ENCODE results near the gene KLHDC8B.

DNA sequence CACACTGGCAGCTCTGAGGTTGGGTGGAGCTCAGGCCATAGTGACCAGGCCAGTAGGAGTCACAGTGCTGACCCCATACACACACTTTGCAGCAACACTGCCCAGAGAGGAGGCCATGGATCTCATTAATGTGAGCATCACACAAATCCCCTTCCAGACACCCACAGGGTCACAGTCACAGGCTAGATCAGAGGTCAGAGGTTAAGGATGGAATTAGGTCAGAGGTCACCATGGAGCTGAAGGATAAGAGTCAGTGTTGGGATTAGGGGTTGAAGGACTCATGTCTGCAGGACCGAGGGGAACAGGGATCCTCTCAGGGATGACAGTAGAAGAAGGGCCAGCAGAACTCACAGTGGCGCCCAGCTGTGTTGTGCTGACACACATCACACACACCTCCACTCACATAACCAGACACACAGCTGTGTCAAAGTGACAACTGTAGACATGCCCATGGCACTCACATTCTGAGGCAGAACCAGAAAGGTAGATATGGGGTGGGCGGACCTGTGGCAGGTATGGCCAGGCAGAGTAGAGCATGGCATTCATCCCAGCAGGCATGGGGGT lies 18.0 kb upstream of the KLHDC8B start:
- TF ChIP-seq, protein P1, sequence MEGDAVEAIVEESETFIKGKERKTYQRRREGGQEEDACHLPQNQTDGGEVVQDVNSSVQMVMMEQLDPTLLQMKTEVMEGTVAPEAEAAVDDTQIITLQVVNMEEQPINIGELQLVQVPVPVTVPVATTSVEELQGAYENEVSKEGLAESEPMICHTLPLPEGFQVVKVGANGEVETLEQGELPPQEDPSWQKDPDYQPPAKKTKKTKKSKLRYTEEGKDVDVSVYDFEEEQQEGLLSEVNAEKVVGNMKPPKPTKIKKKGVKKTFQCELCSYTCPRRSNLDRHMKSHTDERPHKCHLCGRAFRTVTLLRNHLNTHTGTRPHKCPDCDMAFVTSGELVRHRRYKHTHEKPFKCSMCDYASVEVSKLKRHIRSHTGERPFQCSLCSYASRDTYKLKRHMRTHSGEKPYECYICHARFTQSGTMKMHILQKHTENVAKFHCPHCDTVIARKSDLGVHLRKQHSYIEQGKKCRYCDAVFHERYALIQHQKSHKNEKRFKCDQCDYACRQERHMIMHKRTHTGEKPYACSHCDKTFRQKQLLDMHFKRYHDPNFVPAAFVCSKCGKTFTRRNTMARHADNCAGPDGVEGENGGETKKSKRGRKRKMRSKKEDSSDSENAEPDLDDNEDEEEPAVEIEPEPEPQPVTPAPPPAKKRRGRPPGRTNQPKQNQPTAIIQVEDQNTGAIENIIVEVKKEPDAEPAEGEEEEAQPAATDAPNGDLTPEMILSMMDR (conservative IDR thresholded peaks at IDR 0.05; ENCODE audit: low read depth, low read length) = no peak
- TF ChIP-seq POLR2A (IDR thresholded peaks at IDR 0.05; ENCODE audit: low read depth, low read length) (no peak), USF2 (IDR thresholded peaks at IDR 0.05; ENCODE audit: low read depth, low read length) (no peak)
